ENCODE results near the gene FBXO40. TPM values are rescaled to one million over a fixed set of nuclear protein-coding genes. Genes with fewer than 3 reads are reported as not detected.

The FBXO40 gene
- total and polyA plus RNA-seq, 2 of the 13 experiments (the other 11 are each of a cell fraction or from before 2014, with no cell fraction given): not detected

- TF ChIP-seq ZBTB49 (CRISPR knock-in tag; IDR thresholded peaks at IDR 0.05; ENCODE audit: borderline replicate concordance): no peak
- TF ChIP-seq ZNF451 (CRISPR knock-in tag; IDR thresholded peaks at IDR 0.05): no peak
Observed at GRCh38 chr3:121642601-121643314, 49.6 kb downstream of the FBXO40 start (continued).

GRCh38 chr3:121645054-121645453 lies 51.9 kb downstream of the FBXO40 start:
- FAIRE-seq: no peak
- Histone ChIP-seq H3K79me2 (ENCODE audit: insufficient read depth, low read length) (no peaks in the 10 kb centered on the region), H3K27me3 (ENCODE audit: control insufficient read depth in 1 of 2, insufficient read depth in 2 of 2, low read length in 2 of 2) (no peaks in the 10 kb centered on the region; a peak in 2 of 5 replicates), H3K9ac (ENCODE audit: insufficient read depth, low read depth, low read length) (no peak overlapping the region), H3K9me3 (ENCODE audit: low read length) (no peaks in the 10 kb centered on the region), H3K4me3 (replicated peaks in 1 of 3; ENCODE audit: insufficient read depth in 1 of 3, low read depth in 2 of 3, low read length in 3 of 3) (no peak overlapping the region), H3K27ac (ENCODE audit: extremely low read length, insufficient read depth, low read length) (no peak overlapping the region), H3K36me3 (replicated peaks in 1 of 2; ENCODE audit: control insufficient read depth in 1 of 2, insufficient read depth in 2 of 2, low read length in 2 of 2) (no peaks in the 10 kb centered on the region), H2AFZ (ENCODE audit: low read length) (no peak overlapping the region), H3K4me1 (ENCODE audit: insufficient read depth, low read length) (peaks cover 11% of the 10 kb centered on the region; the same call in 1 of the 2 replicates), H4K20me1 (ENCODE audit: insufficient read depth, low read length) (no peaks in the 10 kb centered on the region), H3K4me2 (ENCODE audit: low read depth, low read length) (no peak overlapping the region)
- intact Hi-C loops (cut with micrococcal nuclease; ENCODE audit: unreplicated experiment) (no loop called here), in situ Hi-C loops (cut with HindIII; ENCODE audit: extremely low pct_ligation_motif_present, low pct_unique_long_range_greater_than_20kb) (no loop called here)
- WGBS (ENCODE audit: low lambda C conversion rate): 84% methylated on average over 5 of the region's 5 CpGs
- no peak for DNase-seq (ENCODE audit: low spot score)
- ChIA-PET POLR2A (no interaction called here), CTCF (ENCODE audit: low intra/inter-chr PET ratio, low total read pairs) (no interaction called here)
- no TSS peak for BruUV-seq (replicated peaks)
- ATAC-seq: no peak; the same call in 2 of the 3 replicates
- TF ChIP-seq SAP130 (CRISPR knock-in tag; IDR thresholded peaks at IDR 0.05; ENCODE audit: low read depth): no peak
- no peak for TF ChIP-seq ZNF124 (CRISPR knock-in tag; IDR thresholded peaks at IDR 0.05)
- no peak for TF ChIP-seq MAX (IDR thresholded peaks at IDR 0.05)
- TF ChIP-seq MED1 (CRISPR knock-in tag; IDR thresholded peaks at IDR 0.05): no peak
- no peak for TF ChIP-seq TOPORS (CRISPR knock-in tag; IDR thresholded peaks at IDR 0.05)
- no peak for TF ChIP-seq ZFP1 (CRISPR knock-in tag; IDR thresholded peaks at IDR 0.05)
- TF ChIP-seq KLF16 (CRISPR knock-in tag; IDR thresholded peaks at IDR 0.05): no peak

Data from HepG2 (cell line).